Spleen (tissue), 11 donors: ENCODE results near the gene SAXO2. TPM values are rescaled to one million over a fixed set of nuclear protein-coding genes. Genes with fewer than 3 reads are reported as not detected.
A peak's percentile ranks its signal among the peaks of the same experiment; 100 is the strongest.

ENCODE experiments used
- DNase-seq: peaks from one replicate; pipeline ENCODE4 v3.0.0-alpha.2; 2020
- H3K27ac ChIP-seq, 8 donors: fragments of 200-600 bp; sonication (generic) in 7 of 8; 1 replicate in 4 of 8; 2 replicates in 4 of 8; pipeline versions ENCODE4 v1.5.0 to v1.8.0; 2016 to 2021; ENCODE audit warnings: inconsistent platforms in 4 of 8, mild to moderate bottlenecking in 4 of 8, moderate library complexity in 1 of 8
- H3K27me3 ChIP-seq, 7 donors: fragments of 200-600 bp; sonication (generic) in 6 of 7; replicated peaks in 1 of 7; 1 replicate in 4 of 7; 2 replicates in 3 of 7; pipeline versions ENCODE4 v1.5.0 to v1.8.0; 2016 to 2021; ENCODE audit warnings: inconsistent platforms in 3 of 7, mild to moderate bottlenecking in 1 of 7
- H3K36me3 ChIP-seq, 6 donors: fragments of 200-600 bp; sonication (generic) in 5 of 6; 1 replicate in 4 of 6; 2 replicates in 2 of 6; pipeline versions ENCODE4 v1.5.0 to v1.8.0; 2016 to 2021; ENCODE audit warnings: inconsistent platforms in 2 of 6
- H3K4me1 ChIP-seq, 6 donors: fragments of 200-600 bp; sonication (generic) in 5 of 6; 1 replicate in 3 of 6; 2 replicates in 3 of 6; pipeline versions ENCODE4 v1.5.0 to v1.8.0; 2016 to 2021; ENCODE audit warnings: inconsistent platforms in 3 of 6
- H3K4me3 ChIP-seq, 8 donors: fragments of 200-600 bp; sonication (generic) in 7 of 8; 1 replicate in 4 of 8; 2 replicates in 4 of 8; pipeline versions ENCODE4 v1.5.0 to v1.8.0; 2016 to 2021; ENCODE audit warnings: inconsistent platforms in 4 of 8, mild to moderate bottlenecking in 4 of 8, moderate library complexity in 2 of 8
- H3K9me3 ChIP-seq, 8 donors: fragments of 200-600 bp; sonication (generic) in 7 of 8; 1 replicate in 4 of 8; 2 replicates in 4 of 8; pipeline versions ENCODE4 v1.5.0 to v1.8.0; 2016 to 2021; ENCODE audit warnings: inconsistent platforms in 4 of 8
- POLR2A ChIP-seq, 3 donors: fragments of 450-650 bp; IDR thresholded peaks; one replicate each; pipeline ENCODE4 v1.5.1; 2017; ENCODE audit warnings: antibody characterized with exemption in 3 of 3, mild to moderate bottlenecking in 1 of 3
- POLR2AphosphoS5 ChIP-seq, 3 donors: sonication (generic); formaldehyde crosslinking; IDR thresholded peaks; one replicate each; pipeline ENCODE4 v1.5.1; 2017; ENCODE audit warnings: antibody characterized with exemption in 3 of 3
- WGBS, 5 donors: extraction: QIAGEN DNeasy Blood & Tissue Kit in 3 of 5; methylation state at CpG; one replicate each; pipeline versions ENCODE4 v1.1.5 to v1.1.7; 2013 to 2018; 5-methylcytosine and 5-hydroxymethylcytosine counted together
- intact Hi-C: fragments of 100-400 bp; cut with DNase I; formaldehyde crosslinking; loops from one replicate; pipeline ENCODE4 v1.15.0; 2023; ENCODE audit warnings: low total_unique reads
- polyA plus RNA-seq, 3 donors: library from polyadenylated mRNA; stranded (reverse); fragments of 200-250 nt; gene quantifications; one replicate each; pipeline ENCODE4 v1.2.1, GENCODE V29; 2013
- total RNA-seq, 7 donors: library from RNA; depleted of rRNA in 3 of 7; stranded (reverse); fragments of >200 nt in 3 of 7; fragmentation: NEBNext Ultra II Directional in 4 of 7; extraction: Animal tissue kit (Norgen Biotek cat#: 25700) in 4 of 7; gene quantifications; one replicate each; pipeline versions ENCODE4 v1.1.0 to v1.2.1, GENCODE V29; 2016 to 2021
- TF ChIP-seq, protein P1 (sequence below), 11 experiments: fragments of 200-600 bp in 7 of 11; fragments of 450-650 bp in 4 of 11; sonication (generic) in 4 of 11; IDR thresholded peaks in 8 of 11; conservative IDR thresholded peaks in 3 of 11; 1 replicate in 7 of 11; 2 replicates in 4 of 11; pipeline versions ENCODE4 v1.4.0 to v1.8.0; 2016 to 2021; ENCODE audit warnings: antibody characterized with exemption in 11 of 11, inconsistent platforms in 4 of 11, mild to moderate bottlenecking in 1 of 11
- donor health status: healthy with polysubstance abuse.
- donor health status: DM: no; HTN: no; CAD: no; lungs with moderate emphysema.
- donor health status: DM: no; HTN: no; CAD: no.
- donor health status: Bipolar disorder and iron deficiency.
- donor health status: healthy.
- donor health status: DM: no; HTN: no; CAD: no.
- donor health status: DM: yes; HTN: yes; CAD: no.

Gene SAXO2
- total and polyA plus RNA-seq, 10 donors = 0.23 to 12.0 (median 1.8) TPM; not detected in 1

DNA sequence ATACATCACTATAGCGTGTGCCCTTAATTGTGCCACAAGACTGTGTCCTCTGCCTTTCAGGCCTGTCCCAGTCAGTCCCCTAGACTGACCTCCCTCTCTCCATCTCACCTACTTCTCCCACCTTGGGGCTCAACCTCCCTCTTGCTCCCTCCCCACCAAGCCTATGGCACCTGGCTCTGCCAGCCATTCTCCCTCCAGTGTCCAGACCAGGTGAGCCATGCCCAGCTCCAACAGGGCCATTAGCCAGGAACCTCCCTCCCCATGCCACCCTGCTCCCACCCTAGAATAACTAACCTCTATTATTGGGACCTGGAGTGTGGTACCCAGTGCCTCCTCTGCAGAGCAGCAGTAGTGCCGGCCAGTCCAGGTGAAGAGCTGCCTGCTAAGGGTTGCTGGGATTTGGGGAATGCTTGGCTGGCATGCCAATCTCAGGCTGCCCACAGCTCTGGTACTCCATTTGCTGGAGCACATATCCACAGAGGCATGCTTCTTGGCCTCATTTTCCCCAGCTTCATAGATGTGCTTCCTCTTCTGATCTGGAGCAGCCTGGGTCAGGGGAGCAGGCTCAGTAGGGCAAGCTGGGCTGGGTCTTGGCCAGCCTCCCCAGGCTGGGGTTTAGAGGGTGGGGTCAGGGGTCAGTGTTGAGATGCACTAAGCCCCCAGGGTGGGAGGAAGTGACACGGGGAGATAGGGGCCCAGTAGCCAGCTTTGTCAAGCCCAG, 38.8 kb downstream of the SAXO2 start:
- intact Hi-C loops = no loop called here
- Histone ChIP-seq H3K4me1 (peaks cover 0 to 11% (median 7%) of the 10 kb centered on the region in 6 donors), H3K9me3 (no peaks in the 10 kb centered on the region), H3K27ac (peak overlapping the region in 1 of 8 donors; percentile 21), H3K4me3 (no peak overlapping the region), H3K36me3 (no peaks in the 10 kb centered on the region), H3K27me3 (peaks cover 0 to 8% (median 0%) of the 10 kb centered on the region in 7 donors)
- 76 to 94% (median 82%) methylated on average over 3 of the region's 3 CpGs for WGBS, 5 donors
- DNase-seq = no peak
- TF ChIP-seq POLR2A (IDR thresholded peaks at IDR 0.05) (no peak), POLR2AphosphoS5 (IDR thresholded peaks at IDR 0.05) (no peak)
- TF ChIP-seq, protein P1, sequence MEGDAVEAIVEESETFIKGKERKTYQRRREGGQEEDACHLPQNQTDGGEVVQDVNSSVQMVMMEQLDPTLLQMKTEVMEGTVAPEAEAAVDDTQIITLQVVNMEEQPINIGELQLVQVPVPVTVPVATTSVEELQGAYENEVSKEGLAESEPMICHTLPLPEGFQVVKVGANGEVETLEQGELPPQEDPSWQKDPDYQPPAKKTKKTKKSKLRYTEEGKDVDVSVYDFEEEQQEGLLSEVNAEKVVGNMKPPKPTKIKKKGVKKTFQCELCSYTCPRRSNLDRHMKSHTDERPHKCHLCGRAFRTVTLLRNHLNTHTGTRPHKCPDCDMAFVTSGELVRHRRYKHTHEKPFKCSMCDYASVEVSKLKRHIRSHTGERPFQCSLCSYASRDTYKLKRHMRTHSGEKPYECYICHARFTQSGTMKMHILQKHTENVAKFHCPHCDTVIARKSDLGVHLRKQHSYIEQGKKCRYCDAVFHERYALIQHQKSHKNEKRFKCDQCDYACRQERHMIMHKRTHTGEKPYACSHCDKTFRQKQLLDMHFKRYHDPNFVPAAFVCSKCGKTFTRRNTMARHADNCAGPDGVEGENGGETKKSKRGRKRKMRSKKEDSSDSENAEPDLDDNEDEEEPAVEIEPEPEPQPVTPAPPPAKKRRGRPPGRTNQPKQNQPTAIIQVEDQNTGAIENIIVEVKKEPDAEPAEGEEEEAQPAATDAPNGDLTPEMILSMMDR (IDR thresholded peaks at IDR 0.05 in 8 of 11, conservative IDR thresholded peaks at IDR 0.05 in 3 of 11) = no peak

DNA sequence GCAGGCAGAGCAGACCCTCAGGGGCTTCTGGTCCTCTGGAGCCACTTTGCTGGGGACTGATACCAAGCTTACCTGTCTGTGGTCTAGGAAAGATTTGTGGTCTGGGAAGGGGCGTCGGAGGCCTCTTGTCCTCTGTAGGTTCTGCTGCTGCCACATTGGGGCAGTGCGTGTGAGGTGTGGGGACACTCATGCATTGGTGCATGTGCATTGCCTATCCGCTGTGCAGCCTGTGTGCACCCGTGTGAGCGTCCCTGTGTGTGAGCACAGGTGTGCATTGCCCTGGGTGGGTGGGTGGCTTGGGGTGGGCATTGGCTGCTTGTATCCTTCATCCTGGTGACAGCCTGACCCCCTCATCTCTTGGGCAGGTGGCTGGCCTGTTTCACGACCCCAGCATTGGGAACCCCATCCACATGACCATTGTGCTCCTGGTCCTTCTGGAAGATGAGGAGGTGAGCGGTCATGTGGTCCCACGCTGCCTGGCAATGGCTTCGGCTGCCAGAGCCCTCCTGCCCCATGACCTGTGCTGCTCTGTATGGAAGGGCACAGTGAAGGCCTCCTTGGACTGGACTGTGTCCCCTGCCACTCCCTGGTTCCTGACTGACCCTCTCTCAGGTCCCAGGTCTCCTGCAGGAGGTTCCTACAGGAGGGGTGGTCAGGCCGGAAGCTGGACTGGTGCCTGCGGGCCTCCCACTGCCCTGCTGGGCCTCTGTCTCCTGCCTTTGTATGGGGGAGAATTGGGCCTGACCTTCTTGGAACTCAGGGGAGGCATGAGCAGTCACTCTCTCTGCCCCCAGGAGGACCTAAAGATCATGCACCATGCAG, 41.5 kb downstream of the SAXO2 start:
- H3K27ac ChIP-seq = no peak overlapping the region
- no peak for DNase-seq
- no peak overlapping the region for H3K4me3 ChIP-seq
- H3K9me3 ChIP-seq = no peaks in the 10 kb centered on the region
- TF ChIP-seq POLR2AphosphoS5 (IDR thresholded peaks at IDR 0.05) (no peak), POLR2A (IDR thresholded peaks at IDR 0.05) (no peak)
- TF ChIP-seq, protein P1 (IDR thresholded peaks at IDR 0.05 in 8 of 11, conservative IDR thresholded peaks at IDR 0.05 in 3 of 11) = no peak
- H3K4me1 ChIP-seq = no peaks in the 10 kb centered on the region
- H3K27me3 ChIP-seq = no peaks in the 10 kb centered on the region
- 92 to 97% (median 95%) methylated on average over 9 to 12 of the region's 12 CpGs for WGBS, 5 donors
- H3K36me3 ChIP-seq = no peaks in the 10 kb centered on the region
- intact Hi-C loops = no loop called here

DNA sequence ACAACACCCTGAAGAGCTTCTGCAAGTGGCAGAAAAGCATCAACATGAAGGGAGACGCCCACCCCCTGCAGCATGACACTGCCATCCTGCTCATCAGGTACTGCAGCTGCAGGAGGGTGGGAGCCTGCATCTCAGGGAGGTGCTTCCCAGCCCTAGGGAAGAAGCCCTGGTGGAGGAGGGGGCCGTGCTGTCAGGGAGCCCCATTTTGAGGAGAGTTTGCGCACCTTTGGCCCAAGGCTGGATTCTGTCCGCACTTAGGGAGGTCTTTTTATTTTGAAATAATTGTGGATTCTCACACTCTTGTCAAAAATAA, 42.1 kb downstream of the SAXO2 start:
- no peak for DNase-seq
- Histone ChIP-seq H3K27ac (no peak overlapping the region), H3K9me3 (peaks cover 0 to under 1% (median 0%) of the 10 kb centered on the region in 8 donors), H3K27me3 (no peaks in the 10 kb centered on the region), H3K36me3 (no peaks in the 10 kb centered on the region), H3K4me1 (no peaks in the 10 kb centered on the region), H3K4me3 (no peak overlapping the region)
- 86 to 100% (median 92%) methylated on average over 3 to 4 of the region's 4 CpGs for WGBS, 5 donors
- TF ChIP-seq, protein P1 (IDR thresholded peaks at IDR 0.05 in 8 of 11, conservative IDR thresholded peaks at IDR 0.05 in 3 of 11) = no peak
- TF ChIP-seq POLR2AphosphoS5 (IDR thresholded peaks at IDR 0.05) = no peak
- TF ChIP-seq POLR2A (IDR thresholded peaks at IDR 0.05) = no peak
- intact Hi-C loops = no loop called here

DNA sequence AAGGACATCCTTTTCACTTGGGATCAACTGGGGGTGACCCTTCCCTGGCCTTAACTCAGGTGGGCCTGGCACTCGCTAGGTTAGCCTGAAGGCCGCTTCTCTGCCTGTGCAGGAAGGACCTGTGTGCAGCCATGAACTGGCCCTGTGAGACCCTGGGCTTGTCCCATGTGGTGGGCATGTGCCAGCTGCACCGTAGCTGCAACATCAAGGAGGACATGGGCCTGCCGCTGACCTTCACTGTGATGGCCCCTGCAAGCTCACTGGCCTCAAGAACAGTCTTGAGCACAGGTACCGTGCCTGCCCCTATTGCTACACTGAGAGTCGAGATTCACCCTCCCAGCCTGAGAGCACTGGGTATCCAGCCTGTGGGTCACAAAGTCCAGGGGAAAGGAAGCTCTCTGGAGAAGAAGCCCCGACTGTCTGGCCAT, 43.0 kb downstream of the SAXO2 start:
- TF ChIP-seq, protein P1 (IDR thresholded peaks at IDR 0.05 in 8 of 11, conservative IDR thresholded peaks at IDR 0.05 in 3 of 11) = no peak
- Histone ChIP-seq H3K27me3 (no peaks in the 10 kb centered on the region), H3K9me3 (peaks cover 0 to 9% (median 0%) of the 10 kb centered on the region in 8 donors), H3K36me3 (no peaks in the 10 kb centered on the region), H3K4me3 (no peak overlapping the region), H3K4me1 (no peaks in the 10 kb centered on the region), H3K27ac (no peak overlapping the region)
- no peak for DNase-seq
- WGBS, 5 donors = 71 to 95% (median 91%) methylated on average over 1 to 7 of the region's 7 CpGs
- intact Hi-C loops = no loop called here
